SJSA1 (cell line): ENCODE results near the gene GLP1R. TPM values are rescaled to one million over a fixed set of nuclear protein-coding genes. Genes with fewer than 3 reads are reported as not detected.

Experiments used
- DNase-seq, 2 experiments: peaks; one replicate each; pipeline ENCODE4 v3.0.0-alpha.2; 2015 to 2020; ENCODE audit warnings: low spot score in 2 of 2, low read depth in 1 of 2
- H3K27ac ChIP-seq: fragments of 250-450 bp; sonication (Bioruptor Pico); 2 replicates; pipeline ENCODE4 v1.5.1; 2020; ENCODE audit warnings: mild to moderate bottlenecking, moderate library complexity
- H3K27me3 ChIP-seq: fragments of 250-450 bp; sonication (Bioruptor Pico); replicated peaks from 2 replicates; pipeline ENCODE4 v1.5.1; 2020; ENCODE audit warnings: mild to moderate bottlenecking, moderate library complexity
- H3K36me3 ChIP-seq: fragments of 250-450 bp; sonication (Bioruptor Pico); 2 replicates; pipeline ENCODE4 v1.5.1; 2020; ENCODE audit warnings: mild to moderate bottlenecking
- H3K4me1 ChIP-seq: fragments of 250-450 bp; sonication (Bioruptor Pico); replicated peaks from 2 replicates; pipeline ENCODE4 v1.6.1; 2021; ENCODE audit warnings: mild to moderate bottlenecking
- H3K4me3 ChIP-seq: fragments of 250-450 bp; sonication (Bioruptor Pico); 2 replicates; pipeline ENCODE4 v1.5.1; 2020; ENCODE audit warnings: mild to moderate bottlenecking
- H3K9me3 ChIP-seq: fragments of 250-450 bp; sonication (Bioruptor Pico); replicated peaks from 2 replicates; pipeline ENCODE4 v1.5.1; 2020; ENCODE audit warnings: mild to moderate bottlenecking
- total RNA-seq: library from RNA; depleted of rRNA; stranded (reverse); fragments of >200 nt; shearing (Covaris generic); gene quantifications from 2 replicates; pipeline ENCODE4 v1.2.3, GENCODE V29; 2014

Gene GLP1R
- total RNA-seq, 1 experiment from 2014 or later = not detected

DNA sequence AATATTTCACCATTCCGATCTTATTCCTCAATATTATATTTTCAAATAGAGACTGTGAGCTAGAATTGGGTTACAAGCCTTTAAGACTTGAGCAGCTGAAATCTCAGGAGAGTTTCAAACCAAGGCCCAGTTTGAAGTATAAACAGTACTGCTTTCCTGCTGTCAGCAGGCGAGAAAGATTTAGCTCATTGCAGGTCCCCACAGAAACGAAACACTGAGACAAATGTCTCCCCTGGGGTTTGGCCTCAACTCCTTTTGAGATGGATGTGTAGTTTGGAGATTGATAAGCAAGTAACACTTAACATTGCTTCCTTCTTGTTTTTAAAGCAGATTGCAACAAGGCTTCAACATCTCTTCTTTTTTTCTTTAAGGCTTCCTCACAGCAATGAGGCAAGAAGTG, 22.4 kb upstream of the GLP1R start:
- Histone ChIP-seq H3K36me3 (no peaks in the 10 kb centered on the region), H3K27ac (no peak overlapping the region), H3K27me3 (peaks cover 12% of the 10 kb centered on the region; the same call in 1 of the 2 replicates), H3K4me1 (no peaks in the 10 kb centered on the region), H3K9me3 (no peaks in the 10 kb centered on the region), H3K4me3 (no peak overlapping the region)
- no peak for DNase-seq

DNA sequence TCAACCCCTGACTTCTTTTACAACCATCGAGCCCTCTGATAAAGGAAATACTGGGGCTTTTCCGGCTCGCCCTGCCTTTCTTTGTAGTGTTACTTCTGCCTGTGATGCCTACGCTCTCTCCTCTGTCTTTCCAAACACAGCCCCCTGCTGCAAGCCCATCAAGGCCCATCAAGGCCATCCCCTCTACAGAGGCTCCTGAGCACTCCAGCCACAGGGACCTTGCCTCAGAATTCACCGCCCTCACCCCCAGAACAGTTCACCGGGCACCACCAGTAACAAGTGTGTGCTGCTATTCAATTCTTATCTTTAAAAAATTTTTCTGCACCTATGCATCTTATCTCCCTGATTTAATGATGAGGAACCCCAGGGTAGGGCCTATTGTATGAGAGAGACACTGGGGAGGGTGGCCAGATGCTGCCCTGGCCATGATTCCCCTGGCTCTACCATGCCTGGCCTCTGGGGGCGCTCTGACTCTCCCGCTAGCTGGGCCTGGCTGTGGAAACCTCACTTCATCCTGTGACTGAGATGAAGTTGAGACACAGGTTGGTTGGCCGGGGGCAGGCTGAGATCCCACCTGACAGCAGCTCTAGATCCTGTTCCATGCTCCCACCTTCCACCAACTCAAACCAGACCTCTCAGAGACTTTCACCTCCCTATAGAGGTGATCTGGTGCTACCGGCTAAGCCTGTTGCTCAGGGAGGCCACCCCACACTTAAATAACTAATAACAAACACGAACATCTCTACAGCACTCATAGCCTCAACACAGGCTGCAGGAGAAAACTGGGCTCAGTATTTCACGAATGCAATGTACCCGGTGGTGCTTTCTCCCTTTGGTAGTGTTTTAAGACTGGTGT, 19.2 kb upstream of the GLP1R start:
- H3K36me3 ChIP-seq = no peaks in the 10 kb centered on the region
- H3K27me3 ChIP-seq = peaks cover 23% of the 10 kb centered on the region; the same call in 1 of the 2 replicates
- DNase-seq = peak in 1 of 2 experiments; percentile 7
- H3K4me3 ChIP-seq = no peak overlapping the region
- no peak overlapping the region for H3K27ac ChIP-seq
- no peaks in the 10 kb centered on the region for H3K9me3 ChIP-seq
- H3K4me1 ChIP-seq = no peaks in the 10 kb centered on the region

DNA sequence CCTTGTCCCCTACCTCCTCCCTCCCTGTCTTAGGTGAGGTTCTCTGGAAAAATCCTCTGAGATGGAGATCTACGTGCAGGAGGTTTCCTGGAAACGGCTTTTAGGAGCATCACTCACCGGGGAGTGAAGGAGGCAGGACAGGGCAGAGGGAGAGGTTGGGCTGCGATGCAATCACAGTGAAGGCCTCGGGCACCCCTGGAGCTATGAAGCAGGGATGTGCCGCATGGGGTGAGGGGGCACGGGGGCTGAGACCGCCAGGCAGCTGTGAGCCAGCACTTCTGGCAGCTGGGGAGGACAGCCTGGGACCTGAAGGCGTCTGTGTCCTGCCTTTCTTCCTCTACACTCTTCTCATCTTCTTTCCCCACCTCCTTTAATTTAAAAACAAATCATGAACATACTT, 12.9 kb upstream of the GLP1R start:
- no peak for DNase-seq
- H3K4me1 ChIP-seq = no peaks in the 10 kb centered on the region
- H3K4me3 ChIP-seq = no peak overlapping the region
- H3K27me3 ChIP-seq = peaks cover 30% of the 10 kb centered on the region; the same call in 1 of the 2 replicates
- H3K9me3 ChIP-seq = no peaks in the 10 kb centered on the region
- no peak overlapping the region for H3K27ac ChIP-seq
- H3K36me3 ChIP-seq = no peaks in the 10 kb centered on the region

DNA sequence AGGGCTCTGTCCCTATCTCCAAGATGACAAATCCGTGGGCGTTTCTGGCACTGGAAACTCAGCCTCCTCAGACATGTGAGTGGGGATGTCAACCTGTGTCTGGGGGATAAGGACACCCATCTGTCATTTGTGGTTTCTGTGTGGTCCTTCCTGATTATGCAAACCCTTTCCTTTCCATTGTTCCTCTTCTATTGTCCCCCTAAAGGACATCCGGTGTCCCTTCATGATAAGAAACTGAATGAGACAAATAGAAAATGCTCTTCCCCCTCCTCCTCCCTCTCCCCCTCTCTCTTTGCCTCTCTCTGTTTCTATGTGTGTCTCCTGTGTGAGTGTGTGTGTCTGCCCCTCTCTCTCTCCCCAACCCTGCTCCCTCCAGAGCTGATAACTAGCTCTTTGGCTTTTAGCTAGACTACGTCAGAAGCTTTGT, 11.5 kb upstream of the GLP1R start:
- Histone ChIP-seq H3K36me3 (no peaks in the 10 kb centered on the region), H3K4me1 (no peaks in the 10 kb centered on the region)

DNA sequence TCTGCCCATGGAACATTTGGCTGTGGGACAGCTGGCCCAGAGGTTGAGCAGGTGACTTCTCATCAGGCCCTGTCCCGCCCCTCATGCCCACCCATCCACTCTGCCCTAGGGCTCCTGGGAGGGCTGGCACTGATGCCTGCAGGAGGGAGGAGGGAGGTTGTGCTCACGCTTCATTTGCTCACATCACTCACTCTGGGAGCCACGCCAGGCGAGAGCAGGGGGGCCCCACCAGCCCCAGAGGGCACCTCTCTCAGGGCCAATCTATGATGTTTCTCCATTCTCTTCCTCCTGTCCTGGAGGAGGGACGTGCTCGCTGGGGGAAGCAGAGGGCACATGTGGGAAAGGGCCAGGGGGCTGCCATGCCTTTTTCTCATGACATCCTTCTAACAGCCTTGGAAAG, 10.9 kb upstream of the GLP1R start:
- H3K27ac ChIP-seq = no peak overlapping the region
- DNase-seq = no peak
- H3K4me1 ChIP-seq = no peaks in the 10 kb centered on the region
- peaks cover 20% of the 10 kb centered on the region for H3K27me3 ChIP-seq
- no peaks in the 10 kb centered on the region for H3K36me3 ChIP-seq
- H3K4me3 ChIP-seq = no peak overlapping the region
- no peaks in the 10 kb centered on the region for H3K9me3 ChIP-seq

More for the DNA sequence above, 11.5 kb upstream of the GLP1R start:
- Histone ChIP-seq H3K9me3 (no peaks in the 10 kb centered on the region), H3K27ac (no peak overlapping the region), H3K4me3 (no peak overlapping the region), H3K27me3 (peaks cover 20% of the 10 kb centered on the region)
- no peak for DNase-seq

DNA sequence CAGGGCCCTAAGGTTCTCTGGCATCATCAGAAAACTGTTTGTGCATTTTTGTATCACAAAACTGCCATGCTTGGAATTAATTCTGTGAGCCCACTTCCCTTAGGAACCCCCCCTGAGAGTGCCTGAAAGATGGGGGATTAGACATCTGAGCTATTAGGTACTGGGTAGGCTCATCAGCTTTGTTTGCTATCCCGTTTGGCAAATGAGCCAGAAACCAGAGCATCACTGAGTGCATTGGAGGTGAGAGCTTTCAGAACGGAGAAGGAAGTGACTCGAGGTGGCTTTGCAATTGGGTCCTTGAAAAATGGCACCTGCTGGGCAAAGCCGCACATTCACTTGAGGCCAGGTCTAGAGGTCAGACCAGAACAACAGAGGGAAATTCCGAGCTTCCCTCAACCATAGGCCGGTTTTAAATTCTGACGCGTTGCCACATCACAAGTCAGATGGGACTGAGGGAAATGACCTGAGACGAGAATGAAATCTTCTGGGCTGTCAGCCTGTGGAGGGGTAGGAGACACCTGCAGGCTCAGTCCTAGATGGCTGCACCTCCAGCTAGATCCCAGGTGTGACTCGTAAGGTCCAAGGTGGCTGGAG, 8.4 kb upstream of the GLP1R start:
- H3K36me3 ChIP-seq = no peaks in the 10 kb centered on the region
- no peak overlapping the region for H3K27ac ChIP-seq
- no peak overlapping the region for H3K4me3 ChIP-seq
- DNase-seq = no peak
- H3K27me3 ChIP-seq = peaks cover 4% of the 10 kb centered on the region
- H3K9me3 ChIP-seq = no peaks in the 10 kb centered on the region
- no peaks in the 10 kb centered on the region for H3K4me1 ChIP-seq

DNA sequence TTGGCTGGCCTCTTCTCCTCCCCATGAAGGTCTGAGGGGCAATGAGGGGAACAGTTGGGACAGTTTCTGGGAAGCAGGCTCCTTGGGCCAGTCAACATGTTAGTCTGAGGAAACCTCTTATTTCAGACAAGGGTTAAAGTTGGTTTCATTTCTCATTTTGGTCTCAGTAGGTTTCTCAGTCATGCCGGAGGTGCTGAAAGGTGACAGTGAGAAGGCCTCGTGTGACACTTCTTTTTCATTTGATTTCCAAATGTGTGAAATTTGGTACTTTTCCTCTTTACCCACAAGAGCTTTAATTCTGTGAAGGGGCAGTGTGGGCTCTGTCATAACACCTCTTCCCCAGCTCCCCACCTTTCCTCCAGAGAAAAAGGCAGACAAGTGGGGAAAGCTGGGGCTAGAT, 7.5 kb upstream of the GLP1R start:
- no peaks in the 10 kb centered on the region for H3K9me3 ChIP-seq
- no peak for DNase-seq
- H3K27me3 ChIP-seq = peaks cover 5% of the 10 kb centered on the region
- no peaks in the 10 kb centered on the region for H3K36me3 ChIP-seq
- no peak overlapping the region for H3K27ac ChIP-seq
- H3K4me3 ChIP-seq = no peak overlapping the region
- H3K4me1 ChIP-seq = no peaks in the 10 kb centered on the region

DNA sequence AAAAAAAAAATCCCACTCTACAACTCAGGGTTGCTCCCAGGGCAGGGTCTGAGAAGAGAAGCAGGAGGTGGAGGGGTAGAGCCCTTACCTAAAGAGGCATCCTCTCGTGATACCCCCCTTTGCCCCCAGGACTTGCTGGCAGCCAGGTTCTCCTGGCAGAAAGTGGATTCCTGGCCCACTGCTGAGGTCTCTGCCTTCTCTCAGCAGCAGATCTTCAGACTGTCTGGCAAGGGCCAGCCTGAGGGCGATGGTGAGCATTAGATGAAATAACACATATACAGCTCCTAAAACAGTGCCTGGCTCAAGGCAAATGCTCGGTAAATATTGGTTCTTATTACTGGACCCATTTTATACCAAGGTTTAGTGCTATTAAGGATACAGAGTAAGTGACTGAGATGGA, 4.8 kb upstream of the GLP1R start:
- no peak overlapping the region for H3K27ac ChIP-seq
- peaks cover 28% of the 10 kb centered on the region for H3K27me3 ChIP-seq
- no peaks in the 10 kb centered on the region for H3K36me3 ChIP-seq
- H3K9me3 ChIP-seq = no peaks in the 10 kb centered on the region
- no peak overlapping the region for H3K4me3 ChIP-seq
- no peaks in the 10 kb centered on the region for H3K4me1 ChIP-seq
- no peak for DNase-seq

DNA sequence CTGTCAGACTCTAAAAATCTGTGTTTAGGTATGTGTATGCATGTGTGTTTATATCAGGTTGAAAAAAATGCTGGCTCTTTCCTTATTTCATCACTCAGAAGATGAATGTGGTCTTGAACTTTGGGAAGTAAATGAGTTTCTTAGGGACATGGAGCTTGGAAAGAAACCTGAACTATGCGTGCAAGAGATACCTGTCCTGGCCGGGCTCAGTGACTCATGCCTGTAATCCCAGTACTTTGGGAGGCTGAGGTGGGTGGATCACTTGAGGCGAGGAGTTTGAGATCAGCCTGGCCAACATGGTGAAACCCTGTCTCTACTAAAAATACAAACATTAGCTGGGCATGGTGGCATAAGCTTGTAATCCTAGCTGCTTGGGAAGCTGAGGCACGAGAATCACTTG, 4.4 kb upstream of the GLP1R start:
- Histone ChIP-seq H3K9me3 (no peaks in the 10 kb centered on the region), H3K27me3 (peaks cover 32% of the 10 kb centered on the region), H3K36me3 (no peaks in the 10 kb centered on the region), H3K4me3 (no peak overlapping the region), H3K4me1 (no peaks in the 10 kb centered on the region), H3K27ac (no peak overlapping the region)
- DNase-seq = no peak

DNA sequence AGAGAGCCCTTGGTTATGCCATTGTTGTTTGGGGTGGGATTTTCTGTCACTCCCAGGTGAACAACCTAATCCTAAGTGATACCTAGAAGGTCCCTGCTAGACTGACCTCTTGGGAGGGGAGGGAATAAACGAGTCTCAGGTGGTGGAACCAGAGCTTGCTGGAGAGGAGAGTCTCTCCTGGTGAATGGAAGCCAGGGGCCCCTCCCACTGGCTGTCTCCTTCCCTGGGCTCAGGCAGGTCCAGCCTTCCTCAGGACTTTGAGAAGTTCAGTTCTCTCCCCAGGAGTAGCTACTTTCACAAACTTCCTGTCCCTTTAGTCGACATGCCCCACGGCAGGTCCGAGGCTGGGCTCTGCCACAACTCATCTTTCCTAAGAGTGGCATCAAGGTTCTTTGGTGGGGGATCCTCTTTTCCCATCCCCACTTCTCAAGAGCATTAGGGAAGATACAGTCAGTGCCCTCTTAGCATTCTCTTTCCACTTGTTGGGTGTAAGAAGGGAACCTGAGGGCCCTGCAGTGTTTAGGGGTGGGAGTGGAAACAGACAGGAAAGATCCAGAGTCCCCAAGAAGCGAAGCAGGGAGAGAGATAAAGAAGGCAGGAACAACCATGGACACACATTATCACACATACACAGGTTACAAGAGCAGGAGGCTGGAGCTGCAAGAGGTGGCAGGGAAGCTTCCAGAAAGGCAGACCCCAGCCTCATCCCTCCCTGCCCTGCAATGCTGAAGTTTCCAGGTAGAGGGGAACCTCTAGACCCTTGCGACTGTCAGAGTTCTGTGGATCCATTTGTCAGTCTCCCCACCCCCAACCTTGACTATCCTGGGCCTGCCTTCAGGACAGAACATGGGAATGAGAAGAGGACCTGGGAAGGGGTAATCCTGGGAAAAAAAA, 900 bp upstream of the GLP1R start:
- H3K27me3 ChIP-seq = peaks cover 39% of the 10 kb centered on the region
- no peak overlapping the region for H3K27ac ChIP-seq
- no peak for DNase-seq
- H3K4me1 ChIP-seq = no peaks in the 10 kb centered on the region
- H3K9me3 ChIP-seq = no peaks in the 10 kb centered on the region
- no peak overlapping the region for H3K4me3 ChIP-seq
- no peaks in the 10 kb centered on the region for H3K36me3 ChIP-seq

DNA sequence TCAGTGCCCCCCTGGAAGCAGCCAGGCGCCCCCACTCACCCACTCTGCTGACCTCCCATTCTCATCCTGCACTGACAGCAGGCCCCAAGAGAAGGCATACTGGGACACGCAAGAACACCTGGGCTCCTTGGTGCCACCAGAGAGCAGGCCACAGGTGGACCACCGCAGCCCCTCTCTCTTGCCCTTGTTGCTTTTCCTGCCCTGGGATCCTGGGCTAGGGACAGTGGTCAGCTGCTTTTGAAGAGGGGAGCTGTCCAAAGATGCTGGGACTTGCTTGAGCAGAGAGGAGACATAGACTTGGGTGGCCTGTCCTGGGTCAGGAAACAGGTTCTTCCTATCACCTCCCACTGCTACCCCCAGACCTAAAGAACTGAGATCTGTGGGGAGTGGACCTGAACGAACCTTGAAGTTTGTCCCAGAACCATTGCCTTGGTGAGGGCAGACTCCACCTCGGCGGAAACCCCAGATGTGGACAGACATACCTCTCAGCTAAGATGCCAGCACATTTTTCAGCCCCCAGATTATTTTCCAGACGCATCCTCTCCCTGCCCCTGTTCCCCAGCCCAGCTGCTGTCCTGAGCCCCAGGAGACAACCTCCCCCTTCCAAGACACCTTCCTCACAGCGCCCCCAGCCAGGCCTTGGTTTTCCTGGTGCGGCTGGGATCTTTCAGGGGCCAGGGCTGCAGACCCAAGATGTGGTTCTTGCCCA, 1.1 kb downstream of the GLP1R start:
- Histone ChIP-seq H3K36me3 (no peaks in the 10 kb centered on the region), H3K4me3 (no peak overlapping the region), H3K27me3 (peaks cover 39% of the 10 kb centered on the region), H3K9me3 (no peaks in the 10 kb centered on the region), H3K4me1 (no peaks in the 10 kb centered on the region), H3K27ac (no peak overlapping the region)
- no peak for DNase-seq

DNA sequence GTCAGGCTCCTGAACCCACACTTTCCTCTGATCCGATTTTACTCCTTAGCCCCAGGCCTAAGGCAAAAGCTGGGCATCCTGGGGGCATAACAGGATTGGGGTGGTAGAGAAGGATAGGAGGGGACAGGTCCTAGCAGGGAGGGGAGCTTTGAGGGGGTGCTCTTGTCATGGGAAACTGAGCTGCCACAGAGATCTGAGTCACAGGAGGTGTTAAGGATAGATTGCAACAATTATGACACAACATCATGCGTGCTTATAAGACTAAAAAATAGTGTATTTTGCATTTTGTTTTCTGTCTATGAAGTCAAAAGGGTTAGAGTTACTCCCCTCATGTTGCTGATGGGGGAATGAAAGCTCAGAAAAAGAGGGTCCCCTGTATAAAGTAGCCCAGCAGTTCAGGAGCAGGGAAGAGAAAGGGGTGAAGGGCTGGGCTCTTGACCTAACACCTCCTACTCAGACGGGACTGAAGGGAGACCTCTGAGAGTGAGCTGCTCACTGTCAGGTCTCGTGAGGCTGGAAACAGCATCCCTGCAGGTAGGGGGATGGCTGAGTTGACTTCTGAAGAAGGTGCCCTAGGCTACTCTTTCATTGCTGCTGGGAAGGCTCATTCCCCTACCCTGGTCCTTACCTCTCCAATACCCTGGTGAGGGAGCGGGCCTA, 2.0 kb downstream of the GLP1R start:
- Histone ChIP-seq H3K4me1 (no peaks in the 10 kb centered on the region), H3K27ac (no peak overlapping the region), H3K36me3 (no peaks in the 10 kb centered on the region), H3K4me3 (no peak overlapping the region), H3K27me3 (peaks cover 37% of the 10 kb centered on the region), H3K9me3 (no peaks in the 10 kb centered on the region)
- no peak for DNase-seq
